Lower leg skin (tissue), 3 donors: ENCODE measurements around the gene ITGA3.

Source experiments
- CTCF ChIP-seq, 3 donors: fragments of 450-650 bp; IDR thresholded peaks; one replicate each; pipeline ENCODE4 v1.5.1; 2016; ENCODE audit warnings: antibody characterized with exemption in 3 of 3, mild to moderate bottlenecking in 3 of 3, moderate library complexity in 2 of 3
- POLR2A ChIP-seq, 2 donors: fragments of 450-650 bp; IDR thresholded peaks; one replicate each; pipeline ENCODE4 v1.6.1; 2016 to 2017; ENCODE audit warnings: antibody characterized with exemption in 2 of 2, mild to moderate bottlenecking in 1 of 2, moderate library complexity in 1 of 2

GRCh38 chr17:50079334-50080095 is 23.6 kb downstream of the ITGA3 start:
- TF ChIP-seq CTCF (IDR thresholded peaks at IDR 0.05) (peak in 1 of 3 donors; percentile 67), POLR2A (IDR thresholded peaks at IDR 0.05) (no peak)
